Ishikawa (cell line): ENCODE measurements around the gene FEZF2.

Experiments used
- EGR1 ChIP-seq: IDR thresholded peaks from 2 replicates; pipeline ENCODE4 v1.6.1; 2012
- TAF1 ChIP-seq: IDR thresholded peaks from 2 replicates; pipeline ENCODE4 v1.6.1; 2012; ENCODE audit warnings: low read depth, mild to moderate bottlenecking

GRCh38 chr3:62367763-62368195, 5.6 kb downstream of the FEZF2 start:
- TF ChIP-seq TAF1 (no peak), EGR1 (no peak)
